ENCODE measurements around the gene NRG2.

NRG2 gene

DNA sequence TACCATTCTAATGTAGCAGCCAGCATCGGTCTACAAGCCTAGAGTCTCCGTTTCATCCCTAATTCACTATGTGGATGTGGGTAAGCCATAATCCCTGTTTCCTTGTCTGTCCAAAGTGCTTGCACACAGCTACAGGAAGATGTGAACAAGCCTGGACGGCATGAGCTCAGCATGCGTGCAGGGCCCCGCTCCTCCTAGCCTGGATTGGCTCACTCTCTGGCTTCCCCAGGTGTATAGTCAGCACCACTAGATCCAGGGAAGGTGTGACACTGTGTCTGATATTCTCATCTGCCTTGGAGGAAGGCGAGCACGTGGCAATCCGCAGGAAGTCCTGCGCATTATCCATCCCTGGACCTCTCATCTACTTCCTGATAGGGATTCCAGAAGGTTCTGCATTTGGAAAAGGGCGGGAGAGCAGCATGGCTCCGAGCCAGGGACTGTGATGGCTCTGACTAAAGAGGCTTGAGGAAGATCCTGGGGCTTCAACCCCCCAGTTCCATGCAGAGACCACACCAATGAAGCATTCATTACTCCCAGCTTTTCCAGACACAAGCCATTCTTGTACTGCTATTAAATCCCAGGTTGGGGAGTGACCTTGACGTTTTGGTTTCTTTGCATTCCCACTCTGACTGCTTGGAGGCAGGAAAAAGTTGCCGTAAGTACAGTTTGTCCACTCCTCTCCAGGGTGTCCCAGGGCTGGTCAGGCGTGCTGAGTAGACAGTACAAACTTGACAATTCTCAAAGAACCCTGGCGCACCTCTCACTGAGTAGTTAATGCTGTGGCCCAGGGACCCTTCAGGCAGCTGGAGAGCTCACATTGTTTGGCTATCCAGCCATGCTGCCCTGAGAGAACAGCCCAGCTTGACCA, 181.8 kb downstream of the NRG2 start:
- no peak for DNase-seq (ENCODE audit: low read depth in 2 of 2)

DNA sequence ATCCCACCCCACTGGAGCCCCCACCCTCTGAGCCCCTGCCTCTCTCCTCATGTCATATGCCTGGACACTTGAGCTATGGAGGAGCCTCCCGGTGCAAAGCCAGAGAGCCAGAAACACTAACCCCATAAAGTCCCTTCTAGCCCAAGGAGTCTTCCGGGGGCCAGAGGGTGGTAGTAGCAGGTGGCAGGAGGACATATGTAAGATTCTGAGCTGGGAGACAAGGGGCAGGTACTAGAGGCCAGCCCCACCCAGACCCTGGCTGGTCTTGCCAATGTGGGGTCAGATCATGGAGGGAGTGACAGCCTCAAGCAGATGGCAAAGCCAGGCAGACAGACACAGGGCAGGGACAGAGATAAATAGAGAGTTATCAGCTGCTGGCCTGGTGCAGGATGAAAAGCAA, 184.1 kb downstream of the NRG2 start:
- DNase-seq (ENCODE audit: low read depth in 2 of 2), result no peak

DNA sequence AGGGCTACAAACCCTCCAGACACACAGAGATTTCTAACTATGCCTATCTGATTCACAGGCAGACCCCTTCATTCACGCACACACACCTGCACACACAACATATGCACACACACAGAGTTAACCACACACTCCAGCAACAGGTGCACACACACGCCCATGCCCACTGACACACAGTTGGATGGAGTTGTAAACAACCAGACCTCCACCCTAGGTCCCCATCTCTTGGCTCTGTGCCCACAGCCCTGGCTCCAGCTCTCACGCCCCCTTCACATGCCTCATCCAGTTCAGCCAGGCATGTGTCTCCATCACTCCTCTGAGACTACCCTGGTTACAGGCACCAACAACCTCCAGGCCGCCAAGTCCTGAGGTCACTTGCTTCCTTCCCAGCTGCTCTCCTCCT, 186.4 kb downstream of the NRG2 start:
- no peak for DNase-seq (ENCODE audit: low read depth in 2 of 2)

DNA sequence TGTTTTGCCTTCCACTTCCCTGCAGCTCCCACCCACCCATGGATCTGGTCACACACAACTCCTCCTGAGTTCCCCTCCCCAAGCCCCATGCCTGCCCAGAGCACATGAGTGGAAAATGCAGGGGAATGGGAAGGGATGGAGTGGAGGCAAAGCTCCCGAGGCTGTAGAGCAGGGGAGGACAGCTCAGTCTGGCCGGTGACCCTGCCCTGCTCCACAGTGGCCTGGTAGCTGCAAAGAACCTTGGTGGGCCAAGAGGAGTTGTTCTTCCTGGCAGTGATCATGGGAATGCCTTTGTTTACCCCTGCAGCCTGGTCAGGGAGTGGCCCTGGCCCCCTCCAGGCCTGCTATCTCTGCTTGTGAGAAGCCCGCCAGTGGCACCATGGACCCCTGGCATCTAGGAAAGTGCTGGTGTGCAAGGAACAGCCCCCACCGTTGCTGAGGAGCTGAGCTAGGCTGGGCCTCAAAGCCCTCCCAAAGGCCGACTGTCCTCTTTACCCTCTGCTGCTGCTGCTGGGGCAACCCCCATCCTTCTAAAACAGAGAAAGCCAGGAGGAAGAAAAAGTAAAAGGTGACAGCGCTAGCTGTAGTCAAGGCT, 187.1 kb downstream of the NRG2 start:
- DNase-seq (ENCODE audit: low read depth in 2 of 2), result no peak

DNA sequence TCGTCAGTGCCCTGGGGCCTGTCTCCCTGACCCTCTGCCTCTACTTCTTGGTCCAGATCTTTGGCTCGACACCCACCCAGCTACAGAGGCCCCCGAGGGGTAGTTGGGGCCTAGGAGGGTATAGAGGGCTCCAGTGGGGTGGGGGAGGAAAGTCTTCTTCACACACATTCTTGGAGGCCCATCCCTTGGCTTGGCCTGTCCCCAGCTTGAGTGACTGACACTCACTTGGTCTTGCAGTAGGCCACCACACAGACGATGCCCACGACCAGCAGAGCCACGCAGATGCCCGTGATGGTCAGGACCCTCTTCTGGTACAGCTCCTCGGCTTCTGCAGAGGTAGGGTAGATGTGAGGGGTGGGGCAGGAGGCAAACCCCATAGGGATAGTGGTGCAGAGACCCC, 187.6 kb downstream of the NRG2 start:
- DNase-seq (ENCODE audit: low read depth in 2 of 2), result no peak

DNA sequence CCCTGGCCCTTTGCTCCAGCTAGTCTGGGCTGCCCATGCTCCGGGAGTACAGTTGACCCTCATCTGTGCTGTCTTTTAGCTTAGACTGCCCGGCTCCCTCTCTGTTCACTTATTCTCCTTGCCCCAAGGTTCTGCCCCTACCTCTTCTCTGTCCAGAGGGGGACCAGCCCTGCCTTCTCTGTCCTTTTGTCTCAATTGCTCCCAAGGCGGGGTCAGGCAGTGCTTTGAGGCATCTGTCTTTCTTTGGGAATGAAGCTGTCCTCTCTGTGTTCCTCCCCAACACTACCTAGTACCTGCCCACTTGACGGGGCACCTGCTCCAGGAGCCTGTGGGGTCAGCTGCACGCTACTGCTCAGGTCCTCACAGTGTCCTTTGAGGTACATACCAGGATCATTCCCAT, 188.1 kb downstream of the NRG2 start:
- DNase-seq (ENCODE audit: low read depth in 2 of 2), result no peak

DNA sequence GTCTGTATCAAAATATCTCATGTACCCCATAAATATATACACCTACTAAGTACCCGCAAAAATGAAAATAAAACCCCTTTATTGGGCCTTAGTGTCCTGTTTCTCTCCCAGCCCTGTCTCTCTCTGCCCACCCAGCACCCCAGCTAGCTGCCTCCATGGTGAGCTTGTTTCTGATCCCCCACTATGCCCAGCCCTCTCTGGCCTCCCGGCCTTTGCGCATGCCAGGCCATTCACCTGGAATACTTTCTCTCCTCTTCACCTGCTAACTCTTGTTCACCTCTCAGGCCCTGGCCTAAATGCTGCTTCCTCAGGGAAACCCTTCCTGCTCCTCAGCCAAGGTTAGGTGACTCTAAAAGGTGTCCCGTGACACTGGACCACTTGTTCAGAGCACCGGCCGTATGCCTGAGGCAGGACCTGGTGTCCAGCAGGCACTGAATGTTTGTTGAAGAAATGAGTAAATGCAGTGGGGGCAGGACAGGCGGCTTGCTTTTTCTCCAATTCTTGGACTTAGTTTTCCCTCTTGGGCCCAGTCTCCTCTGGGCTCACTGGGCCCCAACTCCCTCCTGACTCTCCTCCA, 189.0 kb downstream of the NRG2 start:
- DNase-seq (ENCODE audit: low read depth in 2 of 2), result no peak

DNA sequence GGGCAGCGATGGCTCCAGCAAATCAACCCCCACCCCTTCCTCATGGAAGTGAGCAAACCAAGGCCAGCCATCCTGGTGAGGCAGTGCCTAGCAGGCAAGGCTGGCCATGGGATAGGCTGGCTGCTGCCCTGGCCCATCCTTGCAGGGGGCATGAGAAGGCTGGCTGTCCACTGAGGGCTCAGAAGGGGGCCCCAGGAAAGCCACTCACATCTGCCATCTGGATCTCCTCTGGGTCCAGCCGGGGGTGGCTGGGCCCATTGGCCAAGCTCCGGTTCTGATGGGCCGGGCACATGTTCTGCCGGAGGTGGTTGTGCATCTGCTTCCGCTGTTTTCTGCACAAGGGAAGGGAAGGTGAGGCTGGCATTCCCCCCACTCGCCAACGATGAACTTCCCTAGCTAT, 190.4 kb downstream of the NRG2 start:
- no peak for DNase-seq (ENCODE audit: low read depth in 2 of 2)

DNA sequence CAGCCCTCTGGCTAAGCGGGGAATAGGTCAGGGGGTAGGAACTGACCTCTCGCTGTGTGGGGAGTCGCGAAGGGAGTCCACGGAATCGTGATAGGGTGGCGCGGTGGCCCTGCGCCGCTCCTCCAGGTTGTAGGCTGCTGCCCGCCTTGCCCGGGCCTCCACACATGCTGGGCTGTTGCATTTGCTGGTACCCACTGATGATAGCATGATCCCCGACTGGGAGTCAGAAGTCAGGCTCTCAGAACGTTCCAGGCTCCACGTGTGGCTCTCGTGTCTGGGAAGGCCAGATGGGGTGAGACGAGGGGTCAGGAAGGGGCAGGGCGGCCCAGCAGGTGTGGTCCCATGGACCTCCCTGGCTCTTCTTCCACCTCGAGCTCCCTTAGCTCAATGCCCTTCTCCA, 191.5 kb downstream of the NRG2 start:
- no peak for DNase-seq (ENCODE audit: low read depth in 2 of 2)

DNA sequence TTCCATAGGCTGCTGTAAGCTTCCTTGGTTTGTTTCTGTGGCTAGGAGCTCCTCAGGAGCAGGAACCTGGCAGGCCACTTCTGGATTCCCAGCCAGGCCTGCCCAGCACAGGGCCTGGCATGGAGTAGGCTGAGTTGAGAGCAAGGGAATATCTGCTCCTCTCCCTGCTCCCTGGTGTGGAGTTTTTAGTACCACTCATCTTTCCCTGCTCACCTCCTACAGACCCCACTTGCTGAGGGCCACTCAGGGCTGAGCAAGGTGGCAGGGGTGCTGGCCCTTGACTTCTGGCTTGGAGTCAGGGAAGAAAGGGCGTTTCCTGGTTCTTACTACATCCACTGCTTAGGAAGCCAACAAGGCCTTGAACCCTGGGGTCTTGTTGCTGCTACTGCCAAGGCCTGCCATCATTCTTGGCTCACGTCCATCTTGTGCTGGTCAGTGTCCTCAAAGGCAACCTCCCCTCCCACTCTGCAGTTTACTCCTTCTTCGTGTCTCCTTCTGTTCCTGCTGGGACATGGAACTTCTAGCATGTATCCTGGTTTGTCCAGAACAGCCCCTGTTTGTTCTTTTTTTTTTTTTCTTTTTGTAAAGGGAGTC, 192.6 kb downstream of the NRG2 start:
- no peak for DNase-seq (ENCODE audit: low read depth in 2 of 2)

DNA sequence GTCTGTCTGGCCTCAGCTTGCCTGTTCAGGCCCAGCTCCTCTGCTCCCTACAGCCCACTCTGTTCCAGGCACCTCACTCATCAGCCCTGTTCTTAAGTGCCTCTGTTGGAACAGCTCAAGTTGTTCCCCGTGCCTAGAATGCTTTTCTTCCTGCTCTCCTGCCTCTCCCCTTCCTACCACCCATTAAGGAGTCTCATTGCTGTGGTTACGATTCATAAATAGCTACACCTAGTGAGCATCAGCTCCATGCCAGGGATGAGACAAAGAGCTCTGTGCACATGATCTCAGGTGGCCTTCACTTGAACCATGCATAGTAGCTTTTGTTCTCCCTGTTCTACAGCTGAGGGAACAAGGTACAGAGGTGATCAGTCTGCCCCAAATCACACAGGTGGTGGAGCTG, 193.2 kb downstream of the NRG2 start:
- no peak for DNase-seq (ENCODE audit: low read depth in 2 of 2)

DNA sequence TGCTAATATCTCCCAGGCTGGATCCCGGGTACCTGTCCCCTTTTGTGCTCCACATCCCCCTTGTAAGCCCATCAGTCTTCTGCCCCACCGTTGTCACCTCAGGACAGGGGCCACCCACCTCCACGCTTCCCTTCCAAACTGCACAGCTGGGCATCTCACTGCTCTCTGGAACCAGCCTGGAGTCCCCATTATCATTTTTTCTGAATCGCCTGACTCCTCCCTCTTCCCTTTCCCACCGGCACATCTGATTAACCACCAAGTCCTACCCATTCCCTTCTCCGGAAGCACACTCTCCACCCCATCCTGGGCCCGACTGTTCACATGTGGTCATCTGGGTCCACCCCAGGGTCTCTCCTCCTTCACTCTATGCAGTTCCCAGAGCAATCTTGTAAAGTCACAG, 193.6 kb downstream of the NRG2 start:
- DNase-seq (ENCODE audit: low read depth in 2 of 2), result no peak

DNA sequence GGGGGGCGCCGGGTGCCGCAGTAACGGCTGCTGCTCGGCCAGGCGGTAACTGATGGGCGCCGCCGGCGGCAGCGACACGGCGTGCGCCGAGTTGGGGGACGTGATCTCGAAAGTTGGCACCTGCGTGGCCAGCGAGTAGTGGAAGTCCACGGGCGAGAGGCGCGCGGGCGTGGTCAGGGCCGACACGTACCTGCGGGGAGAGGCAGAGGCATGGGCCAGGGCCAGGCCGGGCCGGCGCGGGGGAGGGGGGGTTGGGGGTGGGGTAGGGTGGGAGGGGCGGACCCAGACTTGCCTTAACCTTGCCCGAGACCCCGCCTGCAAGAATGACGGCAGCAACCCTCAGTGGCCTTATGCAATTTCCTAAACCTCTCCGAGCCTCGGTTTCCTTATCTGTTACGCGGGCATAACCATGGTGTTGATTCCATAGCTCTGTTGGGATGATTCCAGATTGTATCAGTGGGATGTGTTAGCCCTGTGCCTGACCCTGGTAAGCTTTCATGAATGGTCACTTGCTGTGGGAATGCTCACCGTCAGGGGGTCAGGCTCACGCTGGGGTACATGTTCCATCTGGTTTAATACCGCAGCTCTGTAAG, 194.5 kb downstream of the NRG2 start:
- DNase-seq (ENCODE audit: low read depth in 2 of 2), result peak in 1 of 2 donors; percentile 9

DNA sequence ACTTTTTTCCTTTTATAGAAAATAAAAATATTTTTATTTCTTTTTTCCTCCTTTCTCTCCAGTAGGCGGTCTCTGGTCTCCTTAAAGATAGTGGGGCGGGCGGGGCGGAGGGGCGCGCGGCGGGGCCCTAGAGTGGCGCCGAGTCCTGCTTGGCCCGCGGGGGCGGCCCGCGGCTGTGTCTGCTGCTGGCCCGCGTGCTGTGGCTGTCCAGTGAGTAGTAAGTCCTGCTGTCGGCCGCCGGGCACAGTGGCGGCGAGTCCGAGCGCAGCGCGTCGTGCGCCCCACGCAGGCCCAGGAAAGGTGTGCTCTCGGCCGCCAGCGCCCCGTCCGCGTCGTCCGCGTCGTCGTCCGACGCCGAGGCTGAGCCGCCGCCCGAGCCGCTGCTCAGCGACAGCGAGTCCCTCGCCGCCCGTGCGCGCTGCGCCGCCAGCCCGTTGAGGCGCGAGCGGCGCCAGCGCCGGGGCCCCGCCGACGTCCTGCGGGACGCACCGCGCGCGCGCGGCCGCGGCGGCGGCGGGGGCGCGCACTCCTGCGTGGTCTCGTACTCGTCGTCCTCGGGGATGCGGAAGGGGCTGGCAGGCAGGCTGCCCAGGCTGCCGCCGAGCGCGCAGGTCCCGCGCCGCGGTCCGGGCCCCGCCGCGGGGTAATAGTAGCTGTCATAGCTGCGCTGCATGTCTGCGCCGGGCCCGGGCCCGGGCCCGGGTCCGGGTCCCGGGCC, 195.2 kb downstream of the NRG2 start:
- DNase-seq (ENCODE audit: low read depth in 2 of 2), result peak; percentile 51 to 59

DNA sequence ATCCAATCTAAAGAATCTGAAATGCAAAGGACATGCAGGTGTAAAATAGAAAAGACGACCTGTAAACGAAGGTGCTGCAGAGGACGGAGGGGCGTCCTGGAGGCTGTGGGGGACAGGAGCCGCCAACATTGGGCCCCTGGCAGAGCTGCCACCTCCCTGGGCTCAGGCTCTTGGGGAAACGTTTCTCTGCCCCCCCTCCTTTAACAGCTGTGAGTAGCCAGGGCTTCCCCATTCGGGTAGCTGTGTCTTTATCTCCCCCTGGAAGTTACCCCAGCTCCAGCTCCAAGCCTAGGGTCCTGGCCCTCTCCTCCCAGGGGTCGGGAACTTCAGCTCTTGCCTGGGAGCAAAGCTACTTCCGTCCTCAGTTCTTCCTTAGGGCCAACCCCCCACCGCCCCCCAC, 196.0 kb downstream of the NRG2 start:
- no peak for DNase-seq (ENCODE audit: low read depth in 2 of 2)

DNA sequence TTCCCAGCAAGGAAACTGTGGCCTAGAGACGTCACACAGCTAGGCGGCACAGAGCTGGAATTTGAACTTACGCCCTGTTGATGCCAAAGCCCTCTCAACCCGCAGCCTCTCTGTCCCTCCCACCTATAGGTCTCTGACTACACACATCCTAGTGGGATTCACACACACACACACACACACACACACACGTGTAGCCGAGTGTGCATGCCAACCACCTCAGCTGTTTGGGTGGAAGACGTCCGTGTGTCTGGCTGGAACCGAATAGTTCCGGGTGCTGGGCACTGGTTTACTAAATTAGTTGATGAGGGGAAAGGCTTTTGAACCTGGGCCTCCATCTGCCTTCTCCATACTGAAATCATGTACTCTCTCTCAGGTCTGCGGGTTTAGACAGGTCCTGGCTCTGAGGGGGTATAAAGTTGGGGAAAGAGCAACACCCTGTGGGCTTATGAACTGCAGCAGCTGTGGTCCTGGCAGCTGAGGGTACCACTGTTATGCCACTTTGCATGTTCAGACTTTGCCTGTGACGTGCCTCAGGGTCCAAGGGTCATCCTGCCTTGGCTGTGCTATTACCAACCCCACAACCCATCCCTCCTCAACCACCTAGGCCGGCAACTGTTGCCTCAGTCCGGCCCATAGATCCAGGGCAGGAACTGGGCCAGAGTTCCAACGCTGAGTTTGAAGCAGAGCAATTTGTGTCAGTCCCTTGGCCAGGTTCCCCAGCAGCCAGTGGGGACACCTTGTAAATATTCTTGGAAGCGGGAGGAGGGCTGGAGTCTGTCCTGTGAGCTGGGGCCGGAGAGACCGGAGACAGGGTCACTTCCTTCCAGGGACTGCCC, 197.0 kb downstream of the NRG2 start:
- DNase-seq (ENCODE audit: low read depth in 2 of 2), result no peak

DNA sequence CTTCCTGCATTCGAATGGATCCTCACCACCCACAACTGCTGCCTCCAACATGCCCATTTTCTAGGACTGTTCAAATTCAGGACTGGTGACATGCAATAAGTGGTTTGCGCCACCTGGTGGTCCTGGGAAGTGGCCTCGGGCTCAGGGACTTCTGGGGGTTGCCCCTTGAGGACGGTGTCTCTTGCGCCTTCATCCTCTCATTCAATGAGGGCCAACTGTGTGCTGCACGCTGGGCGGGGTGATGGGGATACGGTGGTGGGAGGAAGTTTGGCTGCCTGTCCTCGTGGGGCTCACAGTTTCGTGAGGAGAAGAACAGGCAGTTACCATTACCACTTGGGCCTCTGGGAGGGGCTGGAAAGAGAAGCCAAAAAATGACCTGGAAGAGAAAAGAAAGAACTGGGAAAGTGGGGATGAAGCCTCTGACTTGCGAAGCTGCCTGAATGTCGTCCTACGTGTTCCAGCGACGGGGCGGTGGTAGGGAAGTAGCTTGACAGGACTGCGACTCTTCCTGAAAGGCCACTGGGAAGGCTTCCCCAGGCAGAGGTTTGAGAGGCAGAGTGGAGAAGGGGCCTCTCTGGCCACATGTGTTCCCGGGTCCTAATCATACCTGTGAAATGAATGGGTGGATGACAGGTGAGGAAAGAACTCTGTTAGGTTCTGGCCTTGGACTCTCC, 198.5 kb downstream of the NRG2 start:
- DNase-seq (ENCODE audit: low read depth in 2 of 2), result peak; percentile 50

DNA sequence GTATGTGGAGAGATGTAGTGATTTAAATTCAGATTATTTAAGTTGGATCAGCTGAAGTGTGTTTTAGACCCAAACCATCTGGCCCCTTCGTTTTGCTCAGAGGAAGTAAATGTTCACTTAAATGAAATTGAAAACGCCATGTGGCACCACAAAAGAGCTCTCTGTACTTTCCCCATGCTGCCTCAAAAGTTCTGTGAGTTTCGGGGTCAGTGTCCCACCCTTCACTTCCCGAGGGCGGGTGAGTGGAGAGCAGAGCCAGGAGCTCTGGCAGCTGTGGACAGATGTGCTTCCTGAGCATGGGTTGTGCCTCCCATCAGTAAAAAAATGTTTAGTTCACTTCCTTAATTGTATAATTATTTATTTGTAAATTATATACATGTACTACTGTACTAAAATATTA, 199.1 kb downstream of the NRG2 start:
- DNase-seq (ENCODE audit: low read depth in 2 of 2), result no peak

DNA sequence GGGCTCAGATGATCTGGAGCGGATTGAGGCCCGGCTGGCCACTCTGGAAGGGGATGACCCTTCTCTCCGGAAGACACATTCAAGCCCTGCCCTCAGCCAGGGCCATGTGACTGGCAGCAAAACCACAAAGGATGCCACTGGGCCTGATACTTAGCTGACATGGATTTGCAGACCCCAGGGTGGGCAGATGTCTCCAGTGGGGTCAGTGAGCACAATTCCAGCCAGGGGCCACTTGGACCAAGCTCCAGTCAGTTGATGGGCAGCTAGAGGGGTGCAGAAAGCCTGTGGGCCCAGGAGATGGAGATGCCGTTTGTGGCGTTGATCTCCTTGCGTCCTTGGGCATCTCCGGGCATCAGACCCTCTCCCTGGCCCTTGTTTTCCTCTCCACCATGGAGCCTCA, 200.8 kb downstream of the NRG2 start:
- DNase-seq (ENCODE audit: low read depth in 2 of 2), result no peak

DNA sequence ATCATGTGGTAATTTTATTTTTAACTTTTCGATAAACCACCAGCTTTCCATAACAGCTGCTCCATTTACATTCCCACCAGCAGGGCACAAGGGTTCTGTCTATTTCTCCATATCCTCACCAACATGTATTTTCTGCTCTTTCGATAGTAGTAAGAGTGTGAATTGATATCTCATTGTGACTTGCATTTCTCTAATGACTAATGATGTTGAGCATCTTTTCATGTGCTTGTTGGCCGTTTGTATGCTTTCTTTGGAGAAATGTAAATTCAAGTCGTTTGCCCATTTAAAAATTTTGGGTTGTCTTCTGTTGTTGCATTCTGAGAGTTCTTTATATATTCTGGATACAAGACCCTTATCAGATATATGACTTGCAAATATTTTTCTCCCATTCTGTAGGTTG, 201.6 kb downstream of the NRG2 start:
- DNase-seq (ENCODE audit: low read depth in 2 of 2), result no peak

All from activated CD8-positive, alpha-beta memory T cell treated with anti-CD3 and anti-CD28 coated beads for 4 hours (primary cell).